GM10248 (cell line): Measurements from ENCODE around the gene LRRC4C.
"Not testable (repeated sequence)": the region's sequence is repeated elsewhere in the genome, so short reads cannot be mapped to it uniquely, and the experiment has no call there.

ENCODE experiments used
- CTCF ChIA-PET: fragments of 300-600 bp; sonication (Branson Sonifier 250); formaldehyde crosslinking; extraction: SDS; loops from one replicate; lab custom pipeline; 2021; ENCODE audit warnings: antibody characterized with exemption; lab: Yijun Ruan, JAX
- POLR2A ChIA-PET: fragments of 350-650 bp; sonication (Branson Sonifier 250); formaldehyde crosslinking; extraction: SDS; loops from one replicate; lab custom pipeline; 2020; ENCODE audit warnings: antibody characterized with exemption; lab: Yijun Ruan, JAX
- DNase-seq: peaks from one replicate; pipeline ENCODE4 v3.0.0; 2012; ENCODE audit errors: extremely low spot score
- TF ChIP-seq, protein P1 (sequence below): IDR thresholded peaks from 2 replicates; pipeline ENCODE4 v1.5.1; 2012; ENCODE audit warnings: mild to moderate bottlenecking, low read depth; ENCODE audit errors: extremely low read depth, missing control alignments, control extremely low read depth

LRRC4C gene

DNA sequence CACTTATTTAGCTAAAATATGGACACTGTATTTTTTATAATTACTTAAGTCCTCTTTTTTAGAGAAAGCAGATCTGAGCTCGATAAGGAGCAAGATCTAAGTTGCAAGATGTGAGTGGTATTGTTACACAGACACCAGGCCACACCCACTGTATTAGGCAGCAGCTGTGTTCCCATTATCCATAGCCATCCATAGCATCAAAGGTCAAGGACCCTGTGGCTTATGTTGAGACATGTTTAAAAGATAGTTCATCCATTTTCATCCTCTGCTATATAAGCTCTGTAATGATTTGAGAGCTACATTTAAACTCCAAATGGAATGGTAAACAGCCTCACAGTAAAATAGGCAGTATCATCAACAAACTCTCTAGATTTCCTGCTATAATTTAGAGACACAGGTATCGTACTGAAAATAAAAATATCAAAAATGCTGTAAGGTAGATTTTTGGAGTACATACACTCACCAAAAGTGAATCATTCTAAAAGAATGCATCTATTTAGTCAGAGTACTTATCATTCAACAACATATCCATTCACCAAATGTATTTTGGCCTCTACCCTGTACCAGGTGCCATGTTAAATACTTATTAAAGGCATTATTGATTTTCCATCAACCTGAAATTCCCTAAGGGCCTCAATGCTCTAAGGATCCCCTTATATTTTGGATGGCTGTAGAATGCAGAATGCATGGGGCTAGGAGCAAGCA lies 574.0 kb downstream of the LRRC4C start:
- DNase-seq: no peak
- ChIA-PET CTCF (interaction anchor here (1.0 to 1.4 kb wide), 4 partner anchors 10 to 76 kb away, joined by 3 to 4 read pairs (median 3); no protein-coding TSS in a partner anchor), POLR2A (no interaction called here)
- TF ChIP-seq, protein P1, sequence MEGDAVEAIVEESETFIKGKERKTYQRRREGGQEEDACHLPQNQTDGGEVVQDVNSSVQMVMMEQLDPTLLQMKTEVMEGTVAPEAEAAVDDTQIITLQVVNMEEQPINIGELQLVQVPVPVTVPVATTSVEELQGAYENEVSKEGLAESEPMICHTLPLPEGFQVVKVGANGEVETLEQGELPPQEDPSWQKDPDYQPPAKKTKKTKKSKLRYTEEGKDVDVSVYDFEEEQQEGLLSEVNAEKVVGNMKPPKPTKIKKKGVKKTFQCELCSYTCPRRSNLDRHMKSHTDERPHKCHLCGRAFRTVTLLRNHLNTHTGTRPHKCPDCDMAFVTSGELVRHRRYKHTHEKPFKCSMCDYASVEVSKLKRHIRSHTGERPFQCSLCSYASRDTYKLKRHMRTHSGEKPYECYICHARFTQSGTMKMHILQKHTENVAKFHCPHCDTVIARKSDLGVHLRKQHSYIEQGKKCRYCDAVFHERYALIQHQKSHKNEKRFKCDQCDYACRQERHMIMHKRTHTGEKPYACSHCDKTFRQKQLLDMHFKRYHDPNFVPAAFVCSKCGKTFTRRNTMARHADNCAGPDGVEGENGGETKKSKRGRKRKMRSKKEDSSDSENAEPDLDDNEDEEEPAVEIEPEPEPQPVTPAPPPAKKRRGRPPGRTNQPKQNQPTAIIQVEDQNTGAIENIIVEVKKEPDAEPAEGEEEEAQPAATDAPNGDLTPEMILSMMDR: no peak

DNA sequence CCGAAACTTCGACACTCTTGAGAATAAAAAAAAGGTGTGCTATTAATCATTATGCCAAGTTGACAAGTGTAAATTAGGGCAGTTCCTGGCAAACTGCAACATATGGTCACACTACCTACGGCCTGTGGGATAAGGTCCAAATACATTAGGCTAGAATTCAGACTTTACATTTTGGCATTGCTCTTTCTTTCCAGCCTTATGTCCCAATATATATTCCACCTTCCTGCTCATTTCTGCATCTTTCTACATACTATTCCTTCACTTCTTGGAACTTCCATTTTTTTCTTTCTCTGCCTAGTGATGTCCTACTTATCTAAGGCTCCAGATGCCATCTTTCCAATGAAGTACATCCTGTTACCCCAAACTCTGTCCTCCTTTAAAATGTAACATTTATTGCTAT lies 577.2 kb downstream of the LRRC4C start:
- CTCF ChIA-PET: no interaction called here
- POLR2A ChIA-PET: no interaction called here
- no peak for DNase-seq
- TF ChIP-seq, protein P1: no peak

DNA sequence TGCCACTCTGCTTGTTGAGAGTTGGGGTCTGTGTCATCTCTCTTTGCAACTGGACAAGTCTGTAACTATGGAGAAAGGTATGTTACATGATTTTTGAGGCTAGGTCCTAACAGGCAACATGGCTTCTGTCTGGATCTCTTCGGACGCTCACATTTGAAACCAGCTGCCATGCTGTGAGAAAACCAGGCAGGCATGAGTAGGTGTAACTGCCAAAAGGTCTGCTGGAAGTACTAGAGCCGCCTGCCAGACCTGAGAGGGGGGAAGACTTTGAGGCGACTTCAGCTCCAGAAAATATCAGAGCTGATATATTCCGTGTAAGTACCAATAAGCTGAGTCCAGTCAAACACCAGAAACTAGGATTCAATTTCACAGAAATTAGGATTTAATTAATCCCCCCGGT lies 579.5 kb downstream of the LRRC4C start:
- CTCF ChIA-PET: interaction anchor here (1.5 kb wide), 1 partner anchor 9 kb away, joined by 3 read pairs; no protein-coding TSS in a partner anchor

DNA sequence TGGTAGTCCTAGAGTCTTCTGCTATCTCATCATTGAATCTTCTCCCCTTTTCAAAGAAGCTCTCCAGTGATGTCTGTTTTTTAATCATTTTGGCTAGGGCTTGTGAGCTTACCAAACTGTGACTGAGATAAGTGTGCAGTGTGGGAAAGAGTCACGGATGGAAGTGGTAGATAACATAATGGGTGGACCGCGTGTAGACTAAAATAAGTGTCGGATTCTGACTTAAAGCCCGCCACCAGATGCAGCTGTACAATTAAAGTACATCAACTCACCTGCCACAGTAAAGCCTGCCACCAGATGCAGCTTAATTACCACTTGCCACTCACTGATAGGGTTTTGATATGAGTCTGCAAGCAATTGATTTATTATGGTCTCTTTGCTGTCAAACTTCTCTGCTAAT lies 581.5 kb downstream of the LRRC4C start:
- no peak for DNase-seq
- POLR2A ChIA-PET: no interaction called here
- CTCF ChIA-PET: interaction anchor here (1.1 kb wide), 1 partner anchor 10 kb away, joined by 3 read pairs; no protein-coding TSS in a partner anchor
- TF ChIP-seq, protein P1: no peak

More for the DNA sequence above, 579.5 kb downstream of the LRRC4C start:
- no peak for DNase-seq
- POLR2A ChIA-PET: no interaction called here
- TF ChIP-seq, protein P1: no peak

DNA sequence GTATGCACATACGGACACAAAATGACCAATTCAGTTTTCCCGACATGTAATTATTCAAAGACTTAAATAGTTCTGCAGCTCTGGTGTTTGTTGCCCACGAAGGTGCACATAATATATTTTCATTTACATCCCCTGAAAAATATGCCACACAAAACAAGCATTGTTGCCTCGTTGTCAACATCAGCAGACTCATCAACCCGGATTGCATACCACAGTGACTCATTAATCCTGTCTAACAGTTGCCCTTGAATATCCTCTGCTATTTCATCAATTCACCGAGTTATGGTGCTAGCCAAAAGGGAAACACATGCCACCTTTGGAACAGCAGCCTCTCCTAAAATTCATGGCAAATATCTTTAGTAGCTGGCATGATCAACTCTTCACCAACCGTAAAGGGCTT lies 582.2 kb downstream of the LRRC4C start:
- DNase-seq: no peak
- ChIA-PET POLR2A (no interaction called here), CTCF (no interaction called here)
- TF ChIP-seq, protein P1: no peak

DNA sequence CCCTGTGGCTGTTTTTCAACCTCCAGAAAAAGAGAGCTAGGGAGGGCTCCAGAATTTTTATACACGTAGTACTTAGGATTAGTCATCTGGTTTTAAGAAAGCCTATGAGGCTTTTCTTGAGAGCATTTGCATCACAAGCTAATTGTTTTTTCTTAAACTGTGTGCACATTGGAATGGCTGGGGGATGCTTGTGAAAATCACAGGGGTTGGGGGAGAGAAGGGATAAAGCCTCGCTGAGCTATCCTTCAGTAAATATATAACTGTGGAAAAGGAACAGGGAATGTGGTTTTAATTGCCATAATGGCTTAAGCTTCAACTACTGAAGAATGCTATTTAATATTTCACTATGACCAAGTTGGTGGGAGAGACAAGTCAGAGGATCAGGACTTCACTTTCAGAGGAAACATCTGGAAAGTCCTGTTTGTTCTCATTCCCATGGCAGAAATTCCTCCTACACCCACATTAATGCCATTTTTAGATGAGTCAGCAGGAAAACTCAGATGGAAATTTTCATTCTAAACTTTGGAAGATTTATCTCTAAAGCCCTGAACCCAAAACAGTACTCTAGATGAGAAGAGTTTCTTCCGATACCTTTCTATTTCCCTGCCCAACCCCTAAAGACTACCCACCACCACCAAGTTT lies 591.3 kb downstream of the LRRC4C start:
- TF ChIP-seq, protein P1: no peak
- ChIA-PET POLR2A (no interaction called here), CTCF (interaction anchor here (0.6 to 1.7 kb wide), 4 partner anchors 7 to 231 kb away, joined by 3 read pairs; no protein-coding TSS in a partner anchor)
- no peak for DNase-seq

DNA sequence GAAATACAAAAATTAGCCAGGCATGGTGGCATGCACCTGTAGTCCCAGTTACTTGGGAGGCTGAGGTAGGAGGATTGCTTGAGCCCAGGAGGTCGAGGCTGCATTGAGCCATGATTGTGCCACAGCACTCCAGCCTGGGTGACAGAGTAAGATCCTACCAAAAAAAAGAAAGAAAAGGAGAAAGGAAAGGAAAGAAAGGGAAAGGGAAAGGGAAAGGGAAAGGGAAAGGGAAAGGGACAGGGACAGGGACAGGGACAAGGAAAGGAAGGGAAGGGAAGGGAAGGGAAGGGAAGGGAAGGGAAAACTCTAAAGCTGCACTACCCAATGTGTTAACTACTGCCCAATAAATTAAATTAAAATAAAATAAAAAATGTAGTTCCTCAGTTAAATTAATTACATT lies 601.7 kb downstream of the LRRC4C start:
- POLR2A ChIA-PET, CTCF ChIA-PET: not testable (repeated sequence)

More for the DNA sequence above, 601.7 kb downstream of the LRRC4C start:
- not testable (repeated sequence) for DNase-seq
